SK-N-MC (cell line): Measurements from ENCODE around the gene ZNF536.

Source experiments
- EZH2 ChIP-seq: fragments of 200-600 bp; sonication (generic); IDR thresholded peaks from one replicate; pipeline ENCODE4 v1.6.1; 2017; ENCODE audit warnings: antibody characterized with exemption
- POLR2AphosphoS5 ChIP-seq: IDR thresholded peaks from 2 replicates; pipeline ENCODE4 v1.6.1; 2012; ENCODE audit warnings: mild to moderate bottlenecking, low read depth, low read length, borderline replicate concordance

DNA sequence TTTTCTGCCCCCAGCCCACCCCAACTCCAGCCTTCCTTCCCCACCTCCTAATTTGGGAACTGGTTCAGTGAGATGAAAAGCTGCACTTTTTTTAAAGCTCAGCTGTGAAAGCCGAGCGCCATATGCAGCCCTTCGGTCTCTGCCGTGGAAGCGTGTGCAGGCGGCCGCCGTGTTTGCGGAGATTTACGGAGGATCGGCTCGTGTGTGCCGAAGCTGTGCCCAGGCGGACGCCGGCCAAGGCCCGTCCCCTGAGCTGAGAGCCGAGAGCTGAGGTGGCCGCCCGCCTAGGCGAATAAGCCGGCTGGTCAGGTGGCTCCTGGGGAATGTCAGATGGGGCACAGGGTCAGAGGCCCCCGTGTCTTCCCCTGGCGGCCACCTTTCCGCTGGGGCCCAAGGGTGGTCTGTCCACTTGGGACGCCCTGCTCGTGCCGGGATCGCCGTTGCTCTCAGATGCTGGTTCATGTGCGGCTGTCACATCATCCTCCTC lies 78.7 kb downstream of the ZNF536 start:
- no peak for TF ChIP-seq EZH2
- no peak for TF ChIP-seq POLR2AphosphoS5
